Calu3 (cell line): Measurements from ENCODE around the gene FMN1. TPM values are rescaled to one million over a fixed set of nuclear protein-coding genes. Genes with fewer than 3 reads are reported as not detected.

Experiments
- BruUV-seq: library from RNA; stranded (reverse); fragments of 400-500 nt; replicated peaks from 2 replicates; lab custom pipeline; 2021; lab: Mats Ljungman, UMichigan
- CTCF ChIA-PET: fragments of 300-600 bp; sonication (Branson Sonifier 250); formaldehyde crosslinking; loops from one replicate; lab custom pipeline; 2022; ENCODE audit warnings: antibody characterized with exemption; lab: Charles Lee
- DNase-seq: peaks from one replicate; pipeline ENCODE4 v3.0.0; 2022
- H3K27ac Mint-ChIP-seq: one replicate; pipeline ENCODE4 v1.8.0; 2022; ENCODE audit warnings: mixed read lengths; ENCODE audit not compliant: unreplicated experiment
- H3K27me3 Mint-ChIP-seq: one replicate; pipeline ENCODE4 v1.8.0; 2022; ENCODE audit warnings: mixed read lengths; ENCODE audit not compliant: unreplicated experiment
- H3K36me3 Mint-ChIP-seq: one replicate; pipeline ENCODE4 v1.8.0; 2022; ENCODE audit warnings: mild to moderate bottlenecking, moderate library complexity, mixed read lengths; ENCODE audit not compliant: insufficient read depth, unreplicated experiment
- H3K4me1 Mint-ChIP-seq: one replicate; pipeline ENCODE4 v1.8.0; 2022; ENCODE audit warnings: mild to moderate bottlenecking, low read depth, mixed read lengths; ENCODE audit not compliant: unreplicated experiment
- H3K4me3 Mint-ChIP-seq: one replicate; pipeline ENCODE4 v1.8.0; 2022; ENCODE audit warnings: mild to moderate bottlenecking, low read depth, moderate library complexity, mixed read lengths; ENCODE audit not compliant: unreplicated experiment
- H3K9me3 Mint-ChIP-seq: one replicate; pipeline ENCODE4 v1.8.0; 2022; ENCODE audit warnings: low read depth, mixed read lengths; ENCODE audit not compliant: unreplicated experiment
- CTCF ChIP-seq: fragments of 200-600 bp; IDR thresholded peaks from one replicate; pipeline ENCODE4 v1.8.0; 2022; ENCODE audit warnings: antibody characterized with exemption; ENCODE audit not compliant: unreplicated experiment
- intact Hi-C: fragments of 100-400 bp; cut with micrococcal nuclease; formaldehyde crosslinking; loops from one replicate; pipeline ENCODE4 v1.10.0; 2022; ENCODE audit not compliant: unreplicated experiment
- total RNA-seq: library from RNA; stranded (reverse); gene quantifications from 2 replicates; pipeline ENCODE4 v1.2.3, GENCODE V29; 2022

The FMN1 gene
- total RNA-seq, 1 experiment from 2014 or later, result 7.1 TPM

GRCh38 chr15:33089165-33089877 is 105.2 kb downstream of the FMN1 start:
- no peaks in the 10 kb centered on the region for H3K9me3 Mint-ChIP-seq
- H3K4me1 Mint-ChIP-seq, result no peaks in the 10 kb centered on the region
- no peak for TF ChIP-seq CTCF
- no peaks in the 10 kb centered on the region for H3K36me3 Mint-ChIP-seq
- intact Hi-C loops, result no loop called here
- CTCF ChIA-PET, result no interaction called here
- no peak overlapping the region for H3K4me3 Mint-ChIP-seq
- no TSS peak for BruUV-seq
- H3K27ac Mint-ChIP-seq, result no peak overlapping the region
- no peaks in the 10 kb centered on the region for H3K27me3 Mint-ChIP-seq
- DNase-seq, result no peak

GRCh38 chr15:33086500-33087121 is 107.9 kb downstream of the FMN1 start:
- H3K27me3 Mint-ChIP-seq, result no peaks in the 10 kb centered on the region
- H3K4me3 Mint-ChIP-seq, result no peak overlapping the region
- no peak for TF ChIP-seq CTCF
- CTCF ChIA-PET, result interaction anchor here (0.7 to 1.1 kb wide), 2 partner anchors 45 to 614 kb away, joined by 3 to 6 read pairs; no protein-coding TSS in a partner anchor
- no peak for DNase-seq
- no peak overlapping the region for H3K27ac Mint-ChIP-seq
- no TSS peak for BruUV-seq
- H3K9me3 Mint-ChIP-seq, result no peaks in the 10 kb centered on the region
- H3K36me3 Mint-ChIP-seq, result no peaks in the 10 kb centered on the region
- intact Hi-C loops, result loop anchor here (1.0 kb wide), 1 partner anchor 46 kb away; no protein-coding TSS in a partner anchor
- H3K4me1 Mint-ChIP-seq, result no peaks in the 10 kb centered on the region

- Mint-ChIP-seq H3K9me3 (no peaks in the 10 kb centered on the region), H3K4me3 (no peak overlapping the region), H3K27me3 (no peaks in the 10 kb centered on the region), H3K4me1 (no peaks in the 10 kb centered on the region), H3K36me3 (no peaks in the 10 kb centered on the region), H3K27ac (no peak overlapping the region)
- BruUV-seq, result no TSS peak
- intact Hi-C loops, result no loop called here
- no peak for DNase-seq
- CTCF ChIA-PET, result no interaction called here
- no peak for TF ChIP-seq CTCF
These were observed 109.9 kb downstream of the FMN1 start for GRCh38 chr15:33084661-33085060.

- H3K27me3 Mint-ChIP-seq, result no peaks in the 10 kb centered on the region
- no peak for TF ChIP-seq CTCF
- intact Hi-C loops, result no loop called here
- no peak overlapping the region for H3K4me3 Mint-ChIP-seq
- no peaks in the 10 kb centered on the region for H3K9me3 Mint-ChIP-seq
- no peak overlapping the region for H3K27ac Mint-ChIP-seq
- DNase-seq, result no peak
- CTCF ChIA-PET, result no interaction called here
- H3K36me3 Mint-ChIP-seq, result no peaks in the 10 kb centered on the region
- BruUV-seq, result no TSS peak
- no peaks in the 10 kb centered on the region for H3K4me1 Mint-ChIP-seq
These were observed 111.1 kb downstream of the FMN1 start for GRCh38 chr15:33083232-33084081.
